ENCODE data around the gene CHDH.

DNA sequence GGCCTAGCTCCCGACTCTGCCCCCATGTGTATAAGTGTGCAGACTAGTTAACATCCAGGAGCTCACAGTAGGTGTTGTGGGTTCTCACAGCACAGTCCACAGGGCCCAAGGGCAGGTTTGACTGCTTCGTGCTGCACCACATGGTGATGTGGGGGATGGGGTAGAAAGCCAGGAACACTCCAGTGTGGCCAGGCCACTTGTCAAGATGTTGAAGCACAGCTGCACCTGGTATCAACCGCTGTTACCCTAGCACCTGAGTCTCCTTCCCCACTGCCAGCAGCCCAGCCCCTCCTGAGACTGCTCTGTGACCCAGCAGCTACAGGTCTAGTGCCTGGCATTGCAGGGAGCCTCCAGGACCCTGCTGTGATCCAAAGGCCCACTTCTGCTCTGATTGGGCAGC lies 53.4 kb downstream of the CHDH start:
- TF ChIP-seq POLR2AphosphoS5 (IDR thresholded peaks at IDR 0.05; ENCODE audit: insufficient read depth, low read depth, low read length) = no peak
- TF ChIP-seq, protein P1, sequence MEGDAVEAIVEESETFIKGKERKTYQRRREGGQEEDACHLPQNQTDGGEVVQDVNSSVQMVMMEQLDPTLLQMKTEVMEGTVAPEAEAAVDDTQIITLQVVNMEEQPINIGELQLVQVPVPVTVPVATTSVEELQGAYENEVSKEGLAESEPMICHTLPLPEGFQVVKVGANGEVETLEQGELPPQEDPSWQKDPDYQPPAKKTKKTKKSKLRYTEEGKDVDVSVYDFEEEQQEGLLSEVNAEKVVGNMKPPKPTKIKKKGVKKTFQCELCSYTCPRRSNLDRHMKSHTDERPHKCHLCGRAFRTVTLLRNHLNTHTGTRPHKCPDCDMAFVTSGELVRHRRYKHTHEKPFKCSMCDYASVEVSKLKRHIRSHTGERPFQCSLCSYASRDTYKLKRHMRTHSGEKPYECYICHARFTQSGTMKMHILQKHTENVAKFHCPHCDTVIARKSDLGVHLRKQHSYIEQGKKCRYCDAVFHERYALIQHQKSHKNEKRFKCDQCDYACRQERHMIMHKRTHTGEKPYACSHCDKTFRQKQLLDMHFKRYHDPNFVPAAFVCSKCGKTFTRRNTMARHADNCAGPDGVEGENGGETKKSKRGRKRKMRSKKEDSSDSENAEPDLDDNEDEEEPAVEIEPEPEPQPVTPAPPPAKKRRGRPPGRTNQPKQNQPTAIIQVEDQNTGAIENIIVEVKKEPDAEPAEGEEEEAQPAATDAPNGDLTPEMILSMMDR (IDR thresholded peaks at IDR 0.05; ENCODE audit: extremely low read depth in 1 of 2, insufficient read depth in 1 of 2, low read depth in 1 of 2, low read length in 2 of 2) = no peak
